GM21360 (cell line): Measurements from ENCODE around the gene UQCC2.

Experiments used
- ATAC-seq: cut with Tn5 transposase; IDR thresholded peaks from one replicate; pipeline ENCODE4 v1.9.1; 2021; ENCODE audit warnings: mild to moderate bottlenecking, moderate library complexity; ENCODE audit not compliant: unreplicated experiment

Gene UQCC2

DNA sequence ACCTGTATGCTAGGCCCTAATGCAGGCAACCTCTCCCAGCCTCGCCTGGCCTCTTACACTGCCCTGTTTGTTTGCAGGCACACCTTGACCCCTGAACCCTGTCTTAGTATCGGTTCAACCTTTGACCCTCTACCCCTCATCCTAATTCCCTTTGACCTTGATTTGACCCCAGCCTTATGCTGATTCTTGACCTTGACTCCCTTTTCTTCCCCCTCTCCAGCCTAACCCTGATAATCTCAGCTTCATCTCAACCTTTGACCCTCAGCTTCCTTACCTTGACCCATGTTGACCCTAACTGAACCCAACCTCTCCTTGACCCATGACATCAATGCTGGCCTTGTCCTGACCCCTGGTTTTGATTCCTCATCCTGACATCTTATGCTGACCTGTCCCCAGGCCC, 33.8 kb downstream of the UQCC2 start:
- no peak for ATAC-seq

DNA sequence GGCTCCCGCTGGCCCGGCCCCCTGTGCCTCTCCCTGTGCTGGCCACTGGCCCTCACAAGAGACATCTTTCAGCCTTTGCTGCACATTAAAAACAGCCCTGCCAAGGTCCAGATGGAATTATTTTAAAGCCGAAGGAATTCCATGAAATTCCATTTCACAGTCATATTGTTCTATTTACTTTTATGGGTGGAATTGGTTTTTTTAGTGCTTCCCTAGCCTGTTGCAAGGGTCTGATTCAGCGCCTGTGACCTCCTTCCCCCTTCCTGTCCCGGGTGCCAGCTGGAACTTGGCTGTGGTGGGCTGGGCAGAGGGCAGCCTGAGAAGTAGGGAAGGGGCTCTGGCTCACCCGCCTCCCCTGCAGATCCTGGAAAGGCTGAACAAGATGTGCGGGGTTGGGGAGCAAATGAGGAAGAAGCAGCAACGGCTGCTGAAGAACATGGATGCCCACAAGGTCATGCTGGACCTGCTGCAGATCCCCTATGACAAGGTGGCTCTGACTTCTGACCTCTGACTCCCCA, 34.3 kb downstream of the UQCC2 start:
- no peak for ATAC-seq

DNA sequence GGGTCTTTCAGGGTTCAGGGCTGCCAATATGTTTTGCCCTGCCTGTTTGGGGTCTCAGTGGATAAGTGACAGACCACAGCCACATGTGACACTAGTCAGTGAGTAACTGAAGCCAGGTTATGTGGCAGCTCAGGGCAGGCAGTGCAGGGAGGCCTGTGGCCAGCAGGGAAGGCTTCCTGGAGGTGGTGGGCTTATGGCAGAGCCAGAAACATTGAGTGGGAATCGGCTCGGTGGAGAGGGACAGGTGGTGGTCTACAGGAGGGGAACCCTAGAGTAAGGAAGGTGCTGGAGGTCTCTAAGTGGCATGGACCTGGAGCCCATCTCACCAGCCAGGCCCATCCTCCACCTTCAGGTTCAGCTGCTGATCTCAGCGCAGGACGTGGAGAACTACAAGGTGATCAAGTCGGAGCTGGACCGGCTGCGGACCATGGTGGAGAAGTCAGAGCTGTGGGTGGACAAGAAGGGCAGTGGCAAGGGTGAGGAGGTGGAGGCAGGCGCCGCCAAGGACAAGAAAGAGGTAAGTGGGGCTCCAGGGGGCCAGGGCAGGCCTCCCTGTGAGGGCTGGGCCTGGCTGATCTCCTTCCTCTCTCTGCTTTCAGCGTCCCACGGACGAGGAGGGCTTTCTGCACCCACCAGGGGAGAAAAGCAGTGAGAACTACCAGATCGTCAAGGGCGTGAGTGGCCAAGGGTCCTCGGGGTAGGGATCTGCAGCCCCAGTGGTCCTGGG, 34.9 kb downstream of the UQCC2 start:
- ATAC-seq, result no peak

DNA sequence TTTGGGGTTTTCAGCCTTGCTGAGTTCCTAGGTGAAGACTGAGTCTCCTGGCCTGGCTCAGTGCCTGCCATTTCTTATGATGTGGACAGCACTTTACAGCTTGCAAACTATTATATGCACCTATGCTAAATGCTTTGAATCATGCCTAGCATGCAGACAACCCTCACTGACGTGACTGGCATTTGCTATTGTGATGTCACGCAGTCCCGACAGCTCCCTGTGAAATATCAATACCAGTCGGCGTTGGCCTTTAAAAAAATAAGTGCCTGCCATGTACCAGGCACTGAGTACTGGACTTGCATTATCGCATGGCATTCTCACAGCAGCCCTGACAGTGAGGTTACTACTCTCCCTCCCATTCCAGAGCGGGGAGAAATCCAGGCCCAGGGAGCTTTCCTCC, 35.5 kb downstream of the UQCC2 start:
- no peak for ATAC-seq

DNA sequence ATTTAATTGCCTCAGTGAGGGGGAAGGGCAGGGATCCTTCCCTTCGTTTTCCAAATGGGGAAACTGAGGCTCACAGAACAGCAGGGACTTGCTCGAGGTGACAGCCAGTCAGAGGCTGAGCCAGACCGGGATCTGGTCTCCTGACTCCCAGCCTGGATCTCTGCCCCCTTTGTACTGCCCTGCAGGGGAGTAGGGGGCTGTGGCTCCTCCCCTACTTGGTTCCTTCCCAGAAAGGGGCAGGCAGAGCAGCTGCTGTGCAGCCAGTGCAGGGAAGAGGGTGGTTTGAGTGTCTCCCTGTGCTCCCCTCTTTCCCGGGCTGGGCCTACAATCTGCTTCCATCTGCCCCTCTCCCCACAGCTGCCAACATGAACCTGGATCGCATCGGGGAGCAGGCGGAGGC, 37.6 kb downstream of the UQCC2 start:
- no peak for ATAC-seq

DNA sequence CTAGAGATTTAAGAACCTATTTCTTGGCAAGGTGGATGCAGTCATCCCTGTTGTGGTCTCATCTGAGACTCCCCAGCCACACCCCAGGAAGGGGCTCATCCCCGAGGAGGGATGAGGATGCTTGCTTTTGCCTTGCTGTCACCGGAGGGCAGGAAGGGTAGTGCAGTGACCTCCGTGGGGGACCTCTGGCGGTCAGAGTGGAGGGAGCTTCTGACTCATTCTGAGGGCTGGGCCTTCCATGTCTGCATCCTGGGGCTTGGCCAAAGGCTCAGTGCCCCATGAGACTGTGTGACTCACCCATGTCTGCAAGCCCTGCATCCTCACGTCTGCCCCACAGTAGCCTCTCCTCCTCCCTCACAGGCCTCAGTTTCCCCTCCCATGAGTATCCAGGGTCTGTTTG, 38.7 kb downstream of the UQCC2 start:
- no peak for ATAC-seq

DNA sequence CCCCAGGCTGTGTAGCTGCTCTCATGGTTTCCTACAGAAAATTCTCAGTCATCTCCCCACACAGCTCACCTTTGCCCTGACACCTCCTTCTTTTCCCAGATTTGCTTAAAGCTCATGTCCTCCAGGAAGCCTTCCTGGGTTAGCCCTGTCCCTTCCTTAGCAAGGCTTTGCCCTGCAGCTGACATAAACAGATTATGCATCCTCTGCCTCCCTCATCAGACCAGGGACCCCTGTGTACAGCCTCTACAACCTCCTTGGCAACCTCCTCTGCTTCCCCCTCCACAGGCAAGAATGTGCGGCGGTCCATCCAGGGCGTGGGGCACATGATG, 39.8 kb downstream of the UQCC2 start:
- ATAC-seq, result no peak

DNA sequence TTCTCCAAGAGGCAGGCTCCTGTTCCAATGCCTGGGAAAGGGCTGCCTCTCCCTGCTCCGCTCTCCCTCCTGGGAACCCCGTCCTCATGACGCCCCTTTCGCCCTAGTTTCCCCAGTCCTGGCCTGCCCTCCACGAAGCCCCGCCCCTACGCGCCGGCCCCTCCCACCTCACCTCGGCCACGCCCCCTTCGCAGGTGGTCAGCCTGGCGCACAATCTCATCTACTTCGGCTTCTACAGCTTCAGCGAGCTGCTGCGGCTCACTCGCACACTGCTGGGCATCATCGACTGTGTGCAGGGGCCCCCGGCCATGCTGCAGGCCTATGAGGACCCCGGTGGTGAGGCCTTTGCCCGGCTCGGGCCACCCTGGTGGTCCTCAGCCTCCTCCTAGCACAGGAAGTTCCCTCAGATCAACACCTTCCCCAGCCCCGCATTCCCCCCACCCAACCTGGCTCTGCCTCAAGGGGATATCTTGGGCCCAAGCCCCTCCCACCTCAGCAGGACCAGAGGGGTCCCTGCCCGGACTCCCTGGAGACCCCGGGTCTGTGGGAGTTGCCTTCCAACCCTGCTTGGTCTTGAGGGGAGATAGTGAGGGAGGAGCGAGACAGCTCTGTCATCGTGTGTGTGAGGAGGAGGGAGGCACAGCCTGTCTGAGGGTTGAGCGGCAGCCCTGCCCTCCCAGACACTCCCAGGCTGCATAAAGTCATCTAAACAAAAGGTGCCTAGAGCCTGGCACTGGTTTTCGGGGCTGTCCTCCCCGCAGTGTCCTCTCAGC, 40.3 kb downstream of the UQCC2 start:
- ATAC-seq, result no peak

DNA sequence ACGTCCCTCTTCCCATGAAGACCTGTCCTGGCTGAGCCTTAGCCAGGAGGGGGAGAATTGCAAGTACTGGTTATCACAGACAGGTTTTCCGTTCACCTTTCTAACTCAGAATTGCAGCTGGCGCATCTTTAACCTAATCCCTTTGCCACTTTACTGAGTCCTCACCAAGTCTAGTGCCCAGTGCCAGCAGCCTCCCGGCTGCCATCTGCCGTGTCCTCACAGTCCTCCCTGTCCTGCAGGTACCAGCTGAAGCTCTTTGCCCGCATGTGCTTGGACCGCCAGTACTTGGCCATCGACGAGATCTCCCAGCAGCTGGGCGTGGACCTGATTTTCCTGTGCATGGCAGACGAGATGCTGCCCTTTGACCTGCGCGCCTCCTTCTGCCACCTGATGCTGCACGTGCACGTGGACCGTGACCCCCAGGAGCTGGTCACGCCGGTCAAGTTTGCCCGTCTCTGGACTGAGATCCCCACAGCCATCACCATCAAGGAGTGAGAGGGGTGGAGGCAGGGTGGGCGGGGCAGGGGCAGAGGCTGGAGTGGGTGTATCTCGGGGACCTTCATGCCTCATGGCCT, 41.3 kb downstream of the UQCC2 start:
- ATAC-seq, result no peak

DNA sequence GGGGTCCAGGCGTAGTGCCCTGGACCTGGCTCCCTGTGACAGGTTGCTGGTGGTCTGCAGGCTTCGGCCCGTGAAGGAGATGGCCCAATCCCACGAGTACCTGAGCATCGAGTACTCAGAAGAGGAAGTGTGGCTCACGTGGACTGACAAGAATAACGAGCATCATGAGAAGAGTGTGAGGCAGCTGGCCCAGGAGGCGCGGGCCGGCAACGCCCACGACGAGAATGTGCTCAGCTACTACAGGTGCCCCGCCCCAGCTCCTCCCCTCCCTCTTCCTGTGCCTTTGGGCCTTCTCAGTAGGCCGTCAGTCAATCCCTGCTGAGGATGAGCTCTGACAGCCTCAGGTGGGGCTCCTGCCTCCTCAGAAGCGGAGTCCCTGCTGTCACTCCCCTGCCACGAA, 42.6 kb downstream of the UQCC2 start:
- ATAC-seq, result no peak

DNA sequence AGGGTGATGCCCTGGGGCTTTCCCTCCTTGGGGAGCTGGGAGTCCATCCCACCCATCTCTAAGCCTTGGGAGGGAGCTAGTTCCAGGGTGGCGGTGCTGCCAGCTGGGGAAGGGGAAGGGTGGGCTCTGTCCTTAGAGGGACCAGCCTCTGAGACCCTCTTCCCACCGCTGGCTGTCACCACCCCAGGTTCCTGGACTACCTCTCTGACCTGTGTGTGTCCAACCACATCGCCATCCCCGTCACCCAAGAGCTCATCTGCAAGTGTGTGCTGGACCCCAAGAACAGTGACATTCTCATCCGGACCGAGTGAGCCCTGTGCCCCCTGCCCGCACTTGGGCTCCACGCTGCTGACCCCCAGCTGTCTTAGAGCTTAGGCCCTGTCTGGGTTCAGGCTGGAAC, 43.2 kb downstream of the UQCC2 start:
- ATAC-seq, result no peak

DNA sequence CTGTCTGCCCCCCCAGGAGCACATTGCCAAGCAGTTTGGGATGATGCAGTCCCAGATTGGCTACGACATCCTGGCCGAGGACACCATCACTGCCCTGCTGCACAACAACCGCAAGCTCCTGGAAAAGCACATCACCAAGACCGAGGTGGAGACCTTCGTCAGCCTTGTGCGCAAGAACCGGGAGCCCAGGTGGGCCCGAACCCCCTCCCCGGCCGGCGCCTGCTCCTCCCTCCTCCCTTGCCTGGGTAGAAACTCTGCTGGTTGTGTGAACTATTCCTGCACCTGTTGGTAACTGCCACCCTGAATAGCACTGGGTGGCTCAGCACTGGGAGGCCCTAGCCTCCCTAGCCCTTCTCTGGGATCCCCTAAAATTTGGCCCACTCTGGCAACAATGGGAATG, 43.7 kb downstream of the UQCC2 start:
- no peak for ATAC-seq

DNA sequence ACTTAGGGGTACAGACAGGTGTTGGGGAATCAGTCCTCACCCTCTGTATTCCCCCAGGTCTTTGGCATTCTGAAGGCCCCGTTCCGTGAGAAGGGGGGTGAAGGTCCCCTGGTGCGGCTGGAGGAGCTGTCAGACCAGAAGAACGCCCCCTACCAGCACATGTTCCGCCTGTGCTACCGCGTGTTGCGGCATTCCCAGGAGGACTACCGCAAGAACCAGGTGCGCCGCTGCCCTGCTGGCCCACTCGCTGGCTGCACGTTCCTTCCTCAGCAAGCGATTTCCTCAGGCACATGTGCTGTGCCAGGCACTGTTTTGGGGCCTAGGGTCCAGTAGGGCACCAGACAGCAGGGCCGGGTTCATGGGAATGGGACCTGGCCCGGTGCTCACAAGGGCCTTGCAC, 44.4 kb downstream of the UQCC2 start:
- no peak for ATAC-seq

DNA sequence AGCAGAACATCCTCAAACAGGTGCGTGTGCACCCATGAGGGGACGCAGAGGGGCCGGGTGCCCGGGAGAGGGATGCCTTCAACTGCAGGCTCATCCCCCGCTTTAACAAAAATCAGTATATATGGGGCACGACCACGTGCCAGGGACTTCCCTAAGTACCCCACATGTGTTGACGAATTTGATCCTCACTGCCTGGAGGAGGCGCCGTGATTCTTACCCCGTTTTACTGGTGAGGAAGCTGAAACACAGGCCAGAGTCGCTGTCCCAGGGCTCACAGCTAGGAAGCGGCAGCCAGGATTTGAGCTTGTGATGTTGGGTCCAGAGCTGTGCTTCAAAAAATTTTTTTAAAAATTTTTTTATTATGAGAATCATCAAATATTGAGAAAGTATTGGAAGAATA, 45.5 kb downstream of the UQCC2 start:
- ATAC-seq, result no peak

DNA sequence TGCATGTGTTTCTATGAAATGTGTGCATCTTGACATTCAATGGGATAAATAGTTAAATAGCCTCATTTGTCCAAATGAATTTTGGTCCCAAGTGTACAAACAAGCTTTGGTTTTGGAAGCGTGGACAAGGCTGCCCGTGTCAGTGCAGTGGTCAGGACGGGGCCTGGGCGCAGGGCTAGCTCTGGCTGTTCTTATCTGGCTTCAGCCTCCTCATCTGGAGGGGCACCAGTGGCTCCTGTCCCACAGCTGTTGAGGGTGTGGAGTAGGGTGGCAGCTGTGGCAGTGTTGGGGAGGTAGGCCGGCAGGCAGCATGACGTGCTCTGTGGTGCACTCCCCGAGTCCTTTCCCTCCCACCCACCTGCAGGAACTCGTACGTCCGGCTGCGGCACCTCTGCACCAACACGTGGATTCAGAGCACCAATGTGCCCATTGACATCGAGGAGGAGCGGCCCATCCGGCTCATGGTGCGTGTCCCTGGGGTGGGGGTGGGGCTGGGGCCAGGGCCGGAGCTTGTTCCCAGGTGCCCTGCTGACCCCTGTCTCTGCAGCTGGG, 46.9 kb downstream of the UQCC2 start:
- ATAC-seq, result no peak

DNA sequence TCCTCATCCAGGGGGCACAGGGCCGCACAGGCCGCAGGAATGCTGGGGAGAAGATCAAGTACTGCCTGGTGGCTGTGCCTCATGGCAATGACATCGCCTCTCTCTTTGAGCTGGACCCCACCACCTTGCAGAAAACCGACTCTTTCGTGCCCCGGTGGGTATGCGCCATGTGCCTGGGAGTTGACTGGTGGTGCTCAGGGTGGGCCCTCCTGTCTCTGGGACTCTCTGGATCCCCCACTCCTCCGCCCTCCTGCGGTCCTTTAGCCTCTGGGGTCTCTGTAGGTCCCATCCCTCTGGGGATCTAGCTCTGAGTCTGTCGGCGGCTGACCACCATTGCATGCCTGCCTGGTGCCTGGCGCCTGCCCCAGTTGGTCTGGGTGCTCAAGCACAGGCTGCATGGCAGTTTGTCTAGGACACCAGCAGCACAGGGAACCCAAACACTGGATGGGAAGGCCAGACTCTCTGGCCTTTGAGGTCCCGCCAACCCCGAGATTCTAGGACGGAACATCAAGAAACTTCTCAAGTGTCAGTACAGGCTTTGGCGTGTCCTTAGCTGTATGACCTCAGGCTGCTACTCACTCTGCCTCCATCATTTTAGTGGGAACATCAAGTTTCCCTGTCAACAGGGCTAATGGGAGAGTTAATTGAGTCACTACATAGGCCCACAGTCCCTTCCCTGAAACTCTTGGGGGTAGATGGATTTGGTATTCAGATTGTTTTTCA, 47.6 kb downstream of the UQCC2 start:
- ATAC-seq, result no peak

DNA sequence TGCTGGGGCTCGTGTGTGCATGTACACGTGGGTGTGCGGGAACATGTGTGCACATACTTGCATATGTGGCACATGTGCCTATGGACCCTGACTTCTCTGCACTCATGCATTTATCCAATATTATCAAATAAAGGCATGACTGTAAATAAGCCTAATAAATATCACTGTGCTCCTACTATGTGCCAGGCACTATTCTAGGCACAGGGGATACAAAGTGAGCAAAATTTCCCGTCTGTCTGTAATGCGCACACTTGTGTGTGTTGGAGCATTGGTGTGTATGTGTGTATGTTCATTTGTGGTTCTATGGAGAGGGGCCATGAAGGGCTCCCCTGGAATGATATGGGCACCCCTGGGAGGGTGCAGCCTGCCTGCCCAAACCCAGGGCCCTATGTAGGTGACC, 48.5 kb downstream of the UQCC2 start:
- ATAC-seq, result no peak

DNA sequence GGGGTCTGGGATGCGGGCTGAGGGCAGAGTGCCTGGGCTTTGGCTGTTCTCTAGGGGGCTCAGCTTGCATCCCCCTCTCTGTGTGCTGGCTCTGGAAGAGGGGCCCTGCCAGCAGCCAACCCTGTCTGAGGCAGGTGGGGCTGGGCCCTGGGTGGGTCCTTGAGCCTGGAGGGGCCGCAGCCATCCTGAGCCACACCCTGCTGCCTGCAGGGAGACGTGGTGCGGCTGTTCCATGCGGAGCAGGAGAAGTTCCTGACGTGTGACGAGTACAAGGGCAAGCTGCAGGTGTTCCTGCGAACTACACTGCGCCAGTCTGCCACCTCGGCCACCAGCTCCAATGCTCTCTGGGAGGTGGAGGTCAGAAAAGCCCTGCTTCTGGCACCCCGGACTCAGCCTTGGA, 49.2 kb downstream of the UQCC2 start:
- ATAC-seq, result no peak

DNA sequence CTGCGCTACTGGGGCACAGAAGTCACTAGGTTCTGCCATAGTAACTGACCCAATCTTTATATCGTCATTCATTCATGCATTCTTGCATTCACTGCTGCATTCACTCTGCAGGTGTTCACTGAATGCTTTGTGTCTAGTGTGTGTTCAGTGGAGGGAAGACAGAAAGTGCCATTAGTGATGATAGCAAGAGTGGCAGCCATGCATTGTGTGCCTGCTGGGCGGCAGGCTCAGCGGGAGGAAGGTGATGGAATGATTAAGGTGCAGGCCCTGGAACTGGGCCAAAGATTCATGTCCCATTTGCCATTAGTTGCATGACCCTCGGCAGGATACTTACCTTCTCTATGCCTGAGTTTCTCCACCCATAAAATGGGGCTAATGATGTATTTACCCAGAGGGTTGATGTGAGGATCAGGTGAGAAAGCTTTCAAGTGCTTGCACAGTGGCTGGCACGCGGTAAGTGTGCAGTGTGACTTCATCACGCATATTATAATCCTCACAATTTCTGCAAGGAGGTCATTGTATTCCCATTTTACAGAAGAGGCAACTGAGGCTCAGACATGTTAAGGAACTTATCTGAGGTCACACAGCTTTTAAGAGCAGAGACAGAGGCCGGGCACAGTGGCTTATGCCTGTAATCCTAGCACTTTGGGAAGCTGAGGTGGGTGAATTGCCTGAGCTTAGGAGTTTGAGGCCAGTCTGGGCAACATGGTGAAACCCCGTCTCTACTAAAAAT, 50.2 kb downstream of the UQCC2 start:
- no peak for ATAC-seq

DNA sequence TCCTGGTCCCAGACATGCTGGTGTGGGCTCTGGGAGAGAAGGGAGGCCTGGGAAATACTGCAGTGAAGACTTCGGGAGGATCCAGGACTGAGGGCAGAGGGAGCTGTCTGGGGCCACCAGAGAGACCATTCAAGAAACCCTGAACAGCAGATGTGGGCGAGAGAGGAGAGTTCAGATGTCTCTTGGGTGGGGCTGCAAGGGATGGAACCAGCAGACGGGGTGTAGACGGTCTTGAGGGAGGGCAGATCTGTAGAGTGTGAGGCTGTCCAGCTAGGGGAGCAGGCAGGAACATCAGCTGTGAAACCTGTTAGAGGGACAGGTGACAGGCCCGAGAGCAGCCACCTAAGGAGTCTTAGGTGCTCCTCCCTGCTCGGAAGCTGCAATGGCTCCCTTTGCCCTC, 51.5 kb downstream of the UQCC2 start:
- ATAC-seq, result no peak
